GM19043 (cell line): Measurements from ENCODE around the gene PSMF1.
A peak's percentile ranks its signal among the peaks of the same experiment; 100 is the strongest.
"Not testable (repeated sequence)": the region's sequence is repeated elsewhere in the genome, so short reads cannot be mapped to it uniquely, and the experiment has no call there.

Experiments
- ATAC-seq: cut with Tn5 transposase; IDR thresholded peaks from one replicate; pipeline ENCODE4 v1.9.1; 2021; ENCODE audit warnings: low read depth; ENCODE audit not compliant: unreplicated experiment

Gene PSMF1

DNA sequence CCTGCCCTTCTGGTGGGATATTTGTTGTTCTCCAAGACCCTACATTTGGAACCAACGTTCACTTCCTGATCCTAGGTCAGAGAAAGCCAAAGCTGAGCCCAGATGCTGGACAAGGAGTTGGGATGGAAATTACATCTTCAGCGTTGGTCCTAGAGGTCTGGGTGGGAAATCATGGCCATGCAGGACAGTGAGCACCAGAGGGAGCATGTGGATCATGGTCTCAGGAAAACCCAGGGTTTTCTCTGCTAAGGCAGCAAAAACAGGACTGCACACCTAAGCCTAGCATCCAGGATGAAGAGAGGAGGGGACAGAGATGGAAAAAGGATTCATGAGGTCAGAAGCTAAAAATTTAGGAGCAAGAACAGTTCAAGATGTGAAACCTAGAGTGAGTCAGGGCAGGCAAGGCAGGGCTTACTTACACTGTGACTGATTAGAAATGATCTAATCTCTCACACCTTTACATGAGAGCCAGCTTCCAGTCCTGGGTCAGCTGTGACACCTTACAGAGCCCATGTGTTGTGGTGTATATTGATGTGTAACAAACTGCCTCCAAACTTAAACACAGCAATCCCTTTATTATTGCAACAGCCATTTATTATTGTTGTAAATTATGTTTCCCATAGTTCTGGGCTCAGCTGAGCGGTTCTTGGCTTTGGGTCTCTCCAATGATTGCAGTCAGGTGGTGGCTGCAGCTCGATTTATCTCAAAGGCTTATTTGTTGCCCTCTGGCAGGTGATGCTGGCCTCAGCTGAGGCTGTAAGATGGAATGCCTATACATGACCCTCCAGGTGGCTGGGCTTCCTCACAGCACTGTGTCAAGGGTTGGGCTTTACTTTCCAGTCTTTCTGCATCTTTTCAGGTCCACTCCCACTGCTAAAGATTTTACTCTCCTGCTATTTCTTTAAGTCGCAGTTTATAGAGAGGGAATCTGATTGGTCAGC, 91.3 kb downstream of the PSMF1 start:
- no peak for ATAC-seq

- no peak for ATAC-seq
Observed at GRCh38 chr20:1210501-1210900, 92.1 kb downstream of the PSMF1 start.

GRCh38 chr20:1212023-1212422, 93.6 kb downstream of the PSMF1 start:
- no peak for ATAC-seq

DNA sequence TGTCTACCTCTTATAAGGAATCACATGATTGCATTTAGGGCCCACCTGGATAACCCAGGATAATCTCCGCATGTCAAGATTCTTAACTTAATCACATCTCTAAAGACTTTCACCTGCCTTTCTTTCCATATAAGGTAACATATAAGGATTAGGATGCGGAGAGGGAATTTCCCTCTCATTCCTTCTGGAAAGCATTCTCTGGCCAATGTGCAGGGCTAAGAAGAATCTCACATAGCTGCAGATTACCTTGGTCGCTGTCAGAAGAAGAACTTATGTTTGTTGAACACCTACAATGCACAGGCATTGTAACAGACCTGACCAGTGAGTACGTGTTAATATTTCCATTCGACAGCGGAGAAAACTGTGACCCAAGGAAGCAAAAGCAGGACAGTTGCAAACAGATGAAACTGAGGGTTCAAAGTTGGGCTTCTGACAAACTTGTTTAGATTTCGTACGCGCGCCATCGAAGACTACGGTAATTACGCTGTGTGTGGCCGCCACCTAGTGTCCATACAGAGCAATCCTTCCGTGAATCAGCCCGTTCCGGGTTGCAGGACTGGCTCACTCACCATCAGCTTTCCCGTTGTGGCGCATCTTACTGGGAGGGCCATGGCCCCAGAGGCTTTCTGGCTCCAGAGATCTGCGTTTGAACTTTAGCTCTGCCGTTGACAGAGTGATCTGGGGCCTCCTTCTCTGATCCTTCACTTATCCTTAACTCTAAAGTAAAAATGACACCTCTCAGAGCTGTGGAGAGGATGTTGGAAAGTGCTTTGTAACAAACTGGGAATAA, 94.4 kb downstream of the PSMF1 start:
- ATAC-seq: peak; percentile 61

GRCh38 chr20:1214838-1215261, 96.4 kb downstream of the PSMF1 start:
- ATAC-seq: no peak

GRCh38 chr20:1215386-1216170, 97.2 kb downstream of the PSMF1 start:
- no peak for ATAC-seq

DNA sequence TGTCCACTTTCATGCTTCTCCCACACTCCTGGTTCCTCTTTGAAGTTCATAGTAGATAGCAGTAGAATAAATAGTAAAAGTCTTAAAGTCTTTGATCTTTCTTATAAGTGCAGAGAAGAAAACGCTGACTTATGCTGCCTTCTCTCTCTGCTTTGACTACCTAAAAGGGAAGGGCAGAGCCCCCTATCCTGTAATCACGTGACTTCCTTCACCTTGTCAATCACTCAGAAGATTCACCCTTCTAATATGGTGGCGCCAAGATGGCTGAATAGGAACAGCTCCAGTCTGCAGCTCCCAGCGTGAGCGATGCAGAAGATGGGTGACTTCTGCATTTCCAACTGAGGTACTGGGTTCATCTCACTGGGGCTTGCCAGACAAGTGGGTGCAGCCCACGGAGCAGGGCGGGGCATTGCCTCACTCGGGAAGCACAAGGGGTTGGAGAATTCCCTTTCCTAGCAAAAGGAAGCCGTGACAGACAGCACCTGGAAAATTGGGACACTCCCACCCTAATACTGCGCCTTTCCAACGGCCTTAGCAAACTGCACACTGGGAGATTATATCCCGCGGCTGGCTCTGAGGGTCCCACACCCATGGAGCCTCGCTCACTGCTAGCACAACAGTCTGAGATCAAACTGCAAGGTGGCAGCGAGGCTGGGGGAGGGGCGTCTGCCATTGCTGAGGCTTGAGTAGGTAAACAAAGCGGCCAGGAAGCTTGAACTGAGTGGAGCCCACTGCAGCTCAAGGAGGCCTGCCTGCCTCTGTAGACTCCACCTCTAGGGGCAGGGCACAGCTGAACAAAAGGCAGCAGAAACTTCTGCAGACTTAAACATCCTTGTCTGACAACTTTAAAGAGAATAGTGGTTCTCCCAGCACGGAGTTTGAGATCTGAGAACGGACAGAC, 98.4 kb downstream of the PSMF1 start:
- ATAC-seq: not testable (repeated sequence)
